ENCODE results near the gene SLC38A3. TPM values are rescaled to one million over a fixed set of nuclear protein-coding genes. Genes with fewer than 3 reads are reported as not detected.
A peak's percentile ranks its signal among the peaks of the same experiment; 100 is the strongest.

Gene SLC38A3
- total and polyA plus RNA-seq, 9 of the 15 experiments (the other 6 are each of a cell fraction or from before 2014, with no cell fraction given): 0.09 to 0.38 (median 0.16) TPM; not detected in 6

DNA sequence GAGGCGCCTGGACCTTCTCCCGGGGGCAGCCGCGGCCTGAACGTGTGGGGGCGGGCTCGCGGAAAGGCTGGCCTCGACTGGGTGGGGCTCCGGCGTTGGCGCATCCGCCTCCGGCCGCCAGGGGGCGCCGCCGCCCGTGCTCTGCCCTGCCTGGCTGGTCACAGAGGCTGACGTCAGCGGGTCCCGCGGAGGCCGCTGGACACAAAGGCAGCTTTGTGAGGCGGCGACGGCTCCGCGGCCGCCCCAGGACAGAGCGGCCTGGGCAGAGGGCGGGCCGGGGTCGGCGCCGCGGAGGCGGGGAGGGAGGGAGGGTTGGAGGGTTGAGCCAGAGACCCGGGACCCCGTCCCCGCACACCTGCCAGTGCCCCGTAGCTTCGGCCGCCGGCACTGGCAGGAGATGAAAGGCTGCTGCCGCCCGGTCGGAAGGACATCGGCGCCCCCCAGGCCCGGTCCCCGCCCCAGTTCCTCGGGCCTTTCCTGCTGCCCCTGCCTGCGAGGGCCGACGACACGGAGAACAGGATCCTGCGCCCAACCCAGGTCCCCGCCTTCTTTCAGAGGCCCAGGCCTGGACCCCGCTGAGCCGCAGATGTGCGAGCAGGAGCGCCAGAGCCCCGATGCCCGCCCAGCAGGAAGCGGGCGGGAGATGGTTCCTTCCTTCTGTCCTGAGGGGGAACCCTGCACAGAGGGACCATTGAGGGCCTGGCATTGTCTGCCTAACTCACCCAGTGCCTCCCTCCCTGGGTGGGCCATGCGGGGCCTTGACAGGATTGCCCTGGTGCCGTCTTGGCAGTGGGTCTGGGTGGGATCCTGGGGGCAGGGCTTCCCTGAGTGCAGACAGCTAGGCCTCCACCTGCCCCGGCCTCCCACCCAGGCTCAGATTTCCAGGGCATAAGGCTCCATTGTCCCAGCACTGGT, 55.2 kb downstream of the SLC38A3 start (continued):
- TF ChIP-seq, protein P1, sequence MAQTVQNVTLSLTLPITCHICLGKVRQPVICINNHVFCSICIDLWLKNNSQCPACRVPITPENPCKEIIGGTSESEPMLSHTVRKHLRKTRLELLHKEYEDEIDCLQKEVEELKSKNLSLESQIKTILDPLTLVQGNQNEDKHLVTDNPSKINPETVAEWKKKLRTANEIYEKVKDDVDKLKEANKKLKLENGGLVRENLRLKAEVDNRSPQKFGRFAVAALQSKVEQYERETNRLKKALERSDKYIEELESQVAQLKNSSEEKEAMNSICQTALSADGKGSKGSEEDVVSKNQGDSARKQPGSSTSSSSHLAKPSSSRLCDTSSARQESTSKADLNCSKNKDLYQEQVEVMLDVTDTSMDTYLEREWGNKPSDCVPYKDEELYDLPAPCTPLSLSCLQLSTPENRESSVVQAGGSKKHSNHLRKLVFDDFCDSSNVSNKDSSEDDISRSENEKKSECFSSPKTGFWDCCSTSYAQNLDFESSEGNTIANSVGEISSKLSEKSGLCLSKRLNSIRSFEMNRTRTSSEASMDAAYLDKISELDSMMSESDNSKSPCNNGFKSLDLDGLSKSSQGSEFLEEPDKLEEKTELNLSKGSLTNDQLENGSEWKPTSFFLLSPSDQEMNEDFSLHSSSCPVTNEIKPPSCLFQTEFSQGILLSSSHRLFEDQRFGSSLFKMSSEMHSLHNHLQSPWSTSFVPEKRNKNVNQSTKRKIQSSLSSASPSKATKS (CRISPR knock-in tag; IDR thresholded peaks at IDR 0.05): no peak
- TF ChIP-seq ZNF23 (CRISPR knock-in tag; IDR thresholded peaks at IDR 0.05) (no peak), PTTG1 (tag; IDR thresholded peaks at IDR 0.05; ENCODE audit: low read depth) (no peak), ZNF57 (CRISPR knock-in tag; IDR thresholded peaks at IDR 0.05) (no peak), ZNF354B (CRISPR knock-in tag; IDR thresholded peaks at IDR 0.05) (no peak), ZKSCAN8 (CRISPR knock-in tag; IDR thresholded peaks at IDR 0.05) (no peak), MTF1 (CRISPR knock-in tag; IDR thresholded peaks at IDR 0.05; ENCODE audit: borderline replicate concordance) (no peak), JUN (IDR thresholded peaks at IDR 0.05; ENCODE audit: borderline replicate concordance, low read depth, low read length) (peak; percentile 88), JUN (CRISPR knock-in tag; IDR thresholded peaks at IDR 0.05; ENCODE audit: borderline replicate concordance) (peak; percentile 74; the same call in 1 of the 2 replicates), GATAD2A (IDR thresholded peaks at IDR 0.05) (no peak), PCBP2 (IDR thresholded peaks at IDR 0.05; ENCODE audit: low read depth, low read length, poor library complexity, severe bottlenecking) (no peak), NR4A1 (CRISPR knock-in tag; IDR thresholded peaks at IDR 0.05) (no peak), NR4A1 (tag; IDR thresholded peaks at IDR 0.05) (no peak), ZNF143 (CRISPR knock-in tag; IDR thresholded peaks at IDR 0.05) (no peak), SNIP1 (IDR thresholded peaks at IDR 0.05; ENCODE audit: low read depth) (no peak)
- TF ChIP-seq, protein P2, sequence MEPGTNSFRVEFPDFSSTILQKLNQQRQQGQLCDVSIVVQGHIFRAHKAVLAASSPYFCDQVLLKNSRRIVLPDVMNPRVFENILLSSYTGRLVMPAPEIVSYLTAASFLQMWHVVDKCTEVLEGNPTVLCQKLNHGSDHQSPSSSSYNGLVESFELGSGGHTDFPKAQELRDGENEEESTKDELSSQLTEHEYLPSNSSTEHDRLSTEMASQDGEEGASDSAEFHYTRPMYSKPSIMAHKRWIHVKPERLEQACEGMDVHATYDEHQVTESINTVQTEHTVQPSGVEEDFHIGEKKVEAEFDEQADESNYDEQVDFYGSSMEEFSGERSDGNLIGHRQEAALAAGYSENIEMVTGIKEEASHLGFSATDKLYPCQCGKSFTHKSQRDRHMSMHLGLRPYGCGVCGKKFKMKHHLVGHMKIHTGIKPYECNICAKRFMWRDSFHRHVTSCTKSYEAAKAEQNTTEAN (CRISPR knock-in tag; IDR thresholded peaks at IDR 0.05): no peak
- TF ChIP-seq, protein P3, sequence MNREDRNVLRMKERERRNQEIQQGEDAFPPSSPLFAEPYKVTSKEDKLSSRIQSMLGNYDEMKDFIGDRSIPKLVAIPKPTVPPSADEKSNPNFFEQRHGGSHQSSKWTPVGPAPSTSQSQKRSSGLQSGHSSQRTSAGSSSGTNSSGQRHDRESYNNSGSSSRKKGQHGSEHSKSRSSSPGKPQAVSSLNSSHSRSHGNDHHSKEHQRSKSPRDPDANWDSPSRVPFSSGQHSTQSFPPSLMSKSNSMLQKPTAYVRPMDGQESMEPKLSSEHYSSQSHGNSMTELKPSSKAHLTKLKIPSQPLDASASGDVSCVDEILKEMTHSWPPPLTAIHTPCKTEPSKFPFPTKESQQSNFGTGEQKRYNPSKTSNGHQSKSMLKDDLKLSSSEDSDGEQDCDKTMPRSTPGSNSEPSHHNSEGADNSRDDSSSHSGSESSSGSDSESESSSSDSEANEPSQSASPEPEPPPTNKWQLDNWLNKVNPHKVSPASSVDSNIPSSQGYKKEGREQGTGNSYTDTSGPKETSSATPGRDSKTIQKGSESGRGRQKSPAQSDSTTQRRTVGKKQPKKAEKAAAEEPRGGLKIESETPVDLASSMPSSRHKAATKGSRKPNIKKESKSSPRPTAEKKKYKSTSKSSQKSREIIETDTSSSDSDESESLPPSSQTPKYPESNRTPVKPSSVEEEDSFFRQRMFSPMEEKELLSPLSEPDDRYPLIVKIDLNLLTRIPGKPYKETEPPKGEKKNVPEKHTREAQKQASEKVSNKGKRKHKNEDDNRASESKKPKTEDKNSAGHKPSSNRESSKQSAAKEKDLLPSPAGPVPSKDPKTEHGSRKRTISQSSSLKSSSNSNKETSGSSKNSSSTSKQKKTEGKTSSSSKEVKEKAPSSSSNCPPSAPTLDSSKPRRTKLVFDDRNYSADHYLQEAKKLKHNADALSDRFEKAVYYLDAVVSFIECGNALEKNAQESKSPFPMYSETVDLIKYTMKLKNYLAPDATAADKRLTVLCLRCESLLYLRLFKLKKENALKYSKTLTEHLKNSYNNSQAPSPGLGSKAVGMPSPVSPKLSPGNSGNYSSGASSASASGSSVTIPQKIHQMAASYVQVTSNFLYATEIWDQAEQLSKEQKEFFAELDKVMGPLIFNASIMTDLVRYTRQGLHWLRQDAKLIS (CRISPR knock-in tag; IDR thresholded peaks at IDR 0.05): no peak
- TF ChIP-seq, protein P4, sequence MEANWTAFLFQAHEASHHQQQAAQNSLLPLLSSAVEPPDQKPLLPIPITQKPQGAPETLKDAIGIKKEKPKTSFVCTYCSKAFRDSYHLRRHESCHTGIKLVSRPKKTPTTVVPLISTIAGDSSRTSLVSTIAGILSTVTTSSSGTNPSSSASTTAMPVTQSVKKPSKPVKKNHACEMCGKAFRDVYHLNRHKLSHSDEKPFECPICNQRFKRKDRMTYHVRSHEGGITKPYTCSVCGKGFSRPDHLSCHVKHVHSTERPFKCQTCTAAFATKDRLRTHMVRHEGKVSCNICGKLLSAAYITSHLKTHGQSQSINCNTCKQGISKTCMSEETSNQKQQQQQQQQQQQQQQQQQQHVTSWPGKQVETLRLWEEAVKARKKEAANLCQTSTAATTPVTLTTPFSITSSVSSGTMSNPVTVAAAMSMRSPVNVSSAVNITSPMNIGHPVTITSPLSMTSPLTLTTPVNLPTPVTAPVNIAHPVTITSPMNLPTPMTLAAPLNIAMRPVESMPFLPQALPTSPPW (CRISPR knock-in tag; IDR thresholded peaks at IDR 0.05): peak; percentile 42; the same call in 1 of the 2 replicates

Data from K562 (cell line).